ENCODE data around the gene RASA3.
A peak's percentile ranks its signal among the peaks of the same experiment; 100 is the strongest.

RASA3 gene

GRCh38 chr13:114067886-114068651, 64.4 kb downstream of the RASA3 start:
- peak; percentile 50 for DNase-seq (ENCODE audit: low spot score)

DNA sequence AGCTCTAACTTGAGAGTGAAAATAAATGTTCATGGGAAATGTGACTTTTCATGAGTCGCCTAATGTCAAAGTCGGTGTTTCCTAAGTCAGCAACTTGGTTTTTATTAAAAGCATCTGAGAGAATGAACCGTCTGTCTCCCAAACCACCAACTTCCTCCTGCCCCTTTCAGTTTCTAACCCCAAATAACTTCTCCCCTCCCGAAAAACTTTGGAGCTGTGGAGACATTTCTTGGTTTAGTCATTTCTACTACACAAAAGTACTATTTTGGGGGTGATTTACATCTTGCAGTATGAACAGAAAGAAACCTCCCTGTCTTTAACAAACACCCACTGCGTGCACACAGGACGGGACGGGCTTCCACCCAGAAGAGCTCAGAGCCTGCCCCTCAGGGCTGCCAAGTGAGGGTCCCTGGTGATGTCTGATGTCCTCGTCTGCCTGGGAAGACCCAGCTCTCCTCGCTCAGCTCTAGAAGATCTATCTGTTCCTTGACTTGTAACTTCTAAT, 65.0 kb downstream of the RASA3 start:
- peak; percentile 45 for DNase-seq (ENCODE audit: low spot score)

GRCh38 chr13:114066956-114067355, 65.5 kb downstream of the RASA3 start:
- DNase-seq (ENCODE audit: low spot score): no peak

DNA sequence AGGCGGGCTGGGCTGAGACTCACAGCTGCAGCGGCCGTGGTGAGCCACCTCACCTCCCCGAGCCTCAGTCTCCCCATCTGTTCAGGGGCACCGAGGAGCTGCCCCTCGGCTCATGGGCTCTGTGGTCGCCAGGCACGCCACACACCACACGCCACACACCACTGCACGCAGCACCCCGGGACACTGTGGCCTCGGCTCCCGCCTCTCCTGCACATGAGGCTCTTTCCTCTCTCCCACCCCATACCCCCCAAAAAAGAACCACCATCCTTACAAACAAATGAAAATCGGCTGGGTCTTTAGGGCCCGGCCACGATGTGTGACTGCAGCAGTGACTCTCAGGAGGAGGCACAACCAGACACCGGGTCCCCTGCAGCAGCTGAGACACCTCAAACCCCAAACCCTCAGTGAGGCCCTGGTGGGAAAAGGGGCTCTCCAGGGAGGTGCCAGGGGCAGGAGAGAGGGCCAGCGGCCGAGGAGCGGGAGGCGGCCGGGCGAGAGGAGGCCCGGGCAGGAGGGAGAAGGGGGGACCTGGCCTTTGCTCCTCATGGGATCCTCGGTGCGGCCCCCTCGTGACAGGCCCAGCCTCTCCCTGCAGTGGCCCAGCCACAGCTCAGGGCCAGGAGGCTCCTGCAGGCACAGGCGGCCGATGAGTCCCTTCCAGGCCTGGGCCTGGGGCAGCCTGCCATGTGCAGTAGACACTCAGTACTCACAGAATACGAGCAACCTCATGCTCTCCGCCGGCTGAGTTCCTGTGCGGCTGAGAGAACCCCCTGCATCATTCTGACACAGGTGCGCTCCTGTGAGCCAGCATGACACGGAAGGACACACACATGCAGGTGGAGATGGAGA, 66.3 kb downstream of the RASA3 start:
- no peak for DNase-seq (ENCODE audit: low spot score)

DNA sequence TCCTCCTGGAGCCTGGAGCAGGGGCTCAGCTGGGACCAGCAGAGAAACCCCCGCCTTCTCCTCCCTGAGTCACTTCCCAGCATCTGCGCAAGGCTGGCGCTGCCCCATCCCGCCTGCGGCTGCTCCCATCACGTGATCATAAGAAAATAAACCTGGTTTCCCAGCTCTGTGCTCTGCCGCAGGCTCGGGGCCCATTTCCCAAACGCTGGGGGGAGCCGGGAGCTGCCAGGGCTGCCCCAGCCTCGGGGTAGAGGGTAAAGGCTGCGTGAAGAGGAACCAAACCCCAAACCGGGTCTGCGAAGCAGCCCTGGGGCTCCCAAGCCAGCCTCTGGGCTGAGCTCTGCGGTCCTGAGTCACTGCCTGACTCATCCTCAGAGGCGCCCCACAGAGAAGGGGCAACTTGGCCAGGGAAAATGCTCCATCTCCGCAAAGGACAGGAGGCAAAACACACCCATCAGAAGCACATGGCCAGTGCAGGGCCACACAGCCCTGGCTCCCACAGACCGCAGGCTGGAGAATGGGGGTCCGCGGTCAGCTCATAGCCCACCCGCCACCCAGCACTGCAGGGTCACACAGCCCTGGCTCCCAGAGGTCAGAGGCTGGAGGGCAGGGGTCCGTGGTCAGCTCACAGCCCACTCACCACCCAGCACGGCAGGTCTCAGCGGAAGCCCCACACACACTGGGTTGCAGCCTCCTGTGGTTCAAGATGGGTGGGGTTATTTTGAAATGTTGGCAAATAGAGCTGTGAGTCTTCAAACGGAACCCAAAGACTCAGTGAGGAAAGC, 67.1 kb downstream of the RASA3 start:
- peak; percentile 87 for DNase-seq (ENCODE audit: low spot score)

DNA sequence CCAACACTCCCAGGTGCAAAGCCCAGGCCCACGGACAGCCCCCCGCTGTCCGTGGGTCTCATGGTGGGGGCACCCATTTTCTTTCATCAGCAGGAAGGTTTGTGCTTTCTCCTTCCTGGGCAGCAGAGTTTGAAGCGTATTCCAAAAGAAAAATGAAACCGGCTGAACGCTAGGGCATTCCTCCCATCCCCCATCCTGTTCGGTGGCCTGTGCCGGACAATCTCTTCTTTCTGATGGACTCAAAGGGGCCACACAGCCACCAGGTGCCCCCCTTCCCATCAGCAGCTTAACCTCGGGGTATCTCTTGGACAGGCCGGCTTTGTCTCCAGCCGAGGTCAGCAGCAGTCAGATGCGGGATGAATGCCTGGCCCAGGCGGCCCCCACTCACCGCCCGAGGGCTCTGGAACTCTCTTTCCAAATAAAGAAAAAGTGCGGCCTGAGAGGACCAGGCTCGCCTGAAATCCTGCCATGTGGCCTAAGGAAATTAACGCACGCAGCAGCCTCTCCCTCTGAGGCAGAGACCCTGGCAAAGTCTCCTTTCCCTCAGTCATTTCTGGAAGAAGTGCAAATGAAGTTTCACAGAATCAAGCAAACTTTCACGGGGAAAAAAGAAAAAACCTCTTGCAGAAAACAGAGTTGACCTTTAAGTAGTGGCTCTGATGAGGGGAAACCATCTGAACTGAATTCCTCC, 67.8 kb downstream of the RASA3 start:
- DNase-seq (ENCODE audit: low spot score): peak; percentile 94

DNA sequence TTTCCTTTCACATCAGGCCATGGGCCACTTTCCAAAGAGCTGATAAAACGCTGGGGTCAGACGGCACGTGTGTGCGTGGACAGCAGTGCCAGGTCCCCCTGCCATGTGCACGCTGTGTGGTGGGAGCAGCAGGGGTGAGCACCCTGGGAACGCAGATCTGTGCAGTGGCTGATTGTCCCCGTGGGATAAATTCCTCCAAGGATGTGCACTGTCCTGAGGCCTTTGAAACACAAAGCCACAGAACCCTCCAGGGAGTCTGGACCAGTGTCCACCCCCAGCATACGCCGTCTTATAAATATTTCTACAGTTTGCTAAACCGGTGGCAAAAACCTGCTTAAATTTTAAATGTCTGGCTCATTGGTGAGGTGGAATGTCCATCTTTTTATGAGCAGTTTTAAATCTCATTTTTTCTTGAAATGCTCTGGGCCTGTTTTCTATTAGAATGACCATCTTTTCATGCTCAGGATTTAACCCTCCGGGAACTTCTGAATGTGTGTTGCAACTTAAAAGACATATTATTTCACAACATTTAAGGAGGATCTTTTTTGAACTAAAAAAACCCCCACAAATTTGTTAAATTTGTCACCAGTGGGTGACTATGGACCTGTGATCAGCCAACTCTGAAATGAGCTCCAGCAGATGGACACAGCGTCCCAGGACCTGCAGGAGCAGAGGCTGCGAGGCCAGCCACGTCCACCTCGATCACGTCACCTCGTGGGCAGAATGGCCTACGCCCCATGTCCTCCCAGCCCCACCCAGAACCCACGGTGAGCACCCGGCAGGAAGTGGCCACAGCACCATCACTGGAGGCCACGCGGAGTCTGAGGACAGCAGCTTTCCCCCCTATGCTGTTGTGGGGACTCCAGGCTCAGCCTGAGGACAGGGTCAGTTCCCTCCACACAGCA, 68.6 kb downstream of the RASA3 start:
- peak; percentile 43 for DNase-seq (ENCODE audit: low spot score)

- no peak for DNase-seq (ENCODE audit: low spot score)
Measured at GRCh38 chr13:114062754-114063153, 69.7 kb downstream of the RASA3 start.

DNA sequence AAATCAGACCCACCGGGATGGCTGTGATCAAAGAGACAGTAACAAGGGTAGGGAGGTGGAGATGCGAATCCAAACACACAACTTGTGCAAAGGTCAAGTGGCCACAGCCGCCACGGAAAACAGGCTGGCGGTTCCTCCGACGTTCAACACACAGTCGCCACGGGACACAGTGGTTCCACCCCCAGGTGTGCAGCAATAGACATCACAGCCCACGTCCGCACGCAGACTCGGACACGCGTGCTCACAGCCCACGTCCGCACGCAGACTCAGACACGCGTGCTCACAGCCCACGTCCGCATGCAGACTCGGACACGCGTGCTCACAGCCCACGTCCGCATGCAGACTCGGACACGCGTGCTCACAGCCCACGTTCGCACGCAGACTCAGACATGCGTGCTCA, 70.1 kb downstream of the RASA3 start:
- DNase-seq (ENCODE audit: low spot score): no peak

DNA sequence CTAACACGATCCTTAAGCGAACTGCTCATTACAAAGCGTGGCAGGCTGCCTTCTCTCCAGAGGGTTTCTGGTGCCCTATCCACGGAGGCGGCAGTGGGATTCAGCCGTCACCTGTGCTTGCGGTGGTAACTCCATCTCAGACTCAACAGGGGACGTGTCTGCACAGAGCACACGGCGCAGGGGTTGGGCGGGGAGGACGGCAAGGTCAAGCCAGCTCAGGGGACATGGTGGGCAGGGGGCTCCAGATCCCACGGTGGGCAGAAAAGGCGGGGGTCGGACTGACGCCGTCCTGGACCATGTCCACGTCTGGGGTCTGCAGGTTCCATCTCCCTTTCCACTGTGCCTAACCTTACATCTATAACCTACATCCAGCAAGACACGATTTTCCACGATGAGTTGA, 70.7 kb downstream of the RASA3 start:
- no peak for DNase-seq (ENCODE audit: low spot score)

- DNase-seq (ENCODE audit: low spot score): no peak
Measured at GRCh38 chr13:114061047-114061446, 71.4 kb downstream of the RASA3 start.

DNA sequence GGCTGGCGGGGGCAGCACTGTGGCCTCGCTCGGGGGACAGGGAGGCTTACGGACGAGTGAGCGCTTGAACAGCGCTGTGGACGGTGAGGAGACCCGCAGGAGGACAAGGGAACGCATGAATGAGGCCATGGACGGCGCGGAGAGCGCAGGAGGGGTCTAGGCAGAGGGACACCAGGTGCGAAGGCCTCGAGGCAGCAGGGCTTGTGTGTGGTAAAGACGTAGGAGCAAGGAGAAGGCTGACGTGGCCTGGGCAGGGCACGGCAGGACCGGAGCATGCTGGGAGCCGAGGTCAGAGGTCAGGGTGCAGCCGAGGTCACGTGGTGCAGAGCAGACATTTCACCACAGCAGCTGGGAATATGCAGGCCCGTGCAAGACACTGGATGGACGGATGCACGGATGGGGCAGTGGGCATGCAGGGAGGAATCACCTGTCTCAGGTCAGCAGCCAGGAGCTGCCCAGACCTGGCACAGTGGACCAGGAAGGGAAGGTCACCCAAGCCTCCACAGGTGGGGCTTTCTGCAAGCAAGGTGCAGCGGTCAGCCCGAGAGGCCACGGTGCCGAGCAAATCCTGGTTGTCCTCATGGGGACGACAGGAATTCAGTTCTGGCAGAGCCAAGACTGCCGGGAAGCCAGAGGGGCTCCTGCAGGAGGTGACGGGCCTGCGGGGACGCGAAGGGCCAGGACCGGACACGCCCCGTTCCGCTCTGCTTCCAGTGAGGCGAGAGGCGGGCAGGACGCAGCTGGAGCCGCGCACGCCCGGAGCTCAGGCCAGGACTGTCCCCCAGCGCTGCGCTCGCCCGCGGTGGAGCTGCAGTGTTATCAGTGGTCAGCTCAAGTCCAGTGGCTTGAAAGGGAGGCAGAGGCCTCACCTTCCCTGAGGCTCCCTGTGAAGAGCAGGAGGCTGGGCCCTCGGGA, 72.2 kb downstream of the RASA3 start:
- no peak for DNase-seq (ENCODE audit: low spot score)

GRCh38 chr13:114059428-114059827, 73.0 kb downstream of the RASA3 start:
- DNase-seq (ENCODE audit: low spot score): no peak

DNA sequence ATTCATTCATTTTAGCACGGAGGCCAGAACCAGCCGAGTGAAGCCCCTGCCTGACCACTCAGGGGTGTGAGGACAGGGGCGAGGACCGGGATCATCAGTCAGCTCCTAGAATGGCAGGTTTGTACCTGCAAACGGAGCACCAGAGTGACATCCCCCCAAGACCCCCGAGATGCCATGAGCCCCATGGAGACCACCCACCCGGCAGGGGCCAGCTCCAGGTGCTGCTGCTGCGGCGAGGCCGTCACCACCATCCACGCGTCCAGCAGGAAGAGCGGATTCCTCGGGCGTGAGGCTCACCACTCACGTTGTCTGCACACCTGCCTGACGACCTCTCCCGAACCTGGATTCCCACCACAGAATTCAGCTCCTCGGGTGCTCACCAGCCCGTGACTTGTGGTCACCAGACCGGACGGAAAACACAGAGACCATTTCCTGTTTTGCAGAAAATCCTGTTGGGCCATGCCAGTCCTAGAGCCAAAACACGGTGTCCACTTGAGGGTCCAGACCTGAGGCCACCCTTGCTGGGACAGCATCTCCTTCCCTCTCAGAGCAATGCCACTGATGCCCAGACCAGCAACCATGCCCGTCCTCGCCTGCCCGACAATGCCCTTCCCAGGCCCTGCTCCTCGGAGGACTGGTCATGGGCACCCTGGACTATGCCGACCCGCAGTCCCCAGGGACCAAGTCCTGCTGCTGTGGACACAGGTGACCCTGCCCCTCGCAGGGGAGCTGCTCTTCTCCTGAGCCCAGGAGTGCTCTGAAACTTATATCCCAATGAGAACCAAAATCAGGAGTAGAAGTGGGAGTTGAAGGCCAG, 74.2 kb downstream of the RASA3 start:
- DNase-seq (ENCODE audit: low spot score): no peak

GRCh38 chr13:114057166-114058050, 75.0 kb downstream of the RASA3 start:
- no peak for DNase-seq (ENCODE audit: low spot score)

- no peak for DNase-seq (ENCODE audit: low spot score)
Measured at GRCh38 chr13:114056205-114057013, 76.0 kb downstream of the RASA3 start.

DNA sequence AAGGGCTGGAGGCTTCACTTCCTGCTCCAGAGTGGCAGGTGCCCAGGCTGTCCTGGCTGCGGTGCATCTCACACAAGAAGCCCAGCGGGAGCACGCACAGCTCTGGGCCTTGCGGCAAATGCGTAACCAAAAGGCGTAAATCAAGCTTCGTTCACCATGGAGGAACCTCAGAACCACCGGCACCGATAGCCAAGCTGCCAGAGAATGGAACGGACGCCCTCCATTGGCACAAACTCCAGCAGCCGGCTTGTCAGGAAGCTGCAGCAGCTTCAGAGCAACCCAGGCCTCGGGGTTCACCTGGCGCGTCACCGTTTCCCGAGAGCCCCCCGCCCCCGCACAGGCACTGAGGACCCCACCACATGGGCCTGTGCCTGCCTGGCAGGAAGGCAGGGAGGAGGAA, 76.7 kb downstream of the RASA3 start:
- no peak for DNase-seq (ENCODE audit: low spot score)

Data from globus pallidus (tissue), 1 donor.